HepG2 (cell line): ENCODE results near the gene TAB2.

Experiments used
- BRCA1 ChIP-seq: sonication (generic); formaldehyde crosslinking; IDR thresholded peaks from 2 replicates; pipeline ENCODE4 v1.4.0; 2020; ENCODE audit warnings: missing genetic modification reagents
- CTCF ChIP-seq: sonication (generic); formaldehyde crosslinking; IDR thresholded peaks from 2 replicates; pipeline ENCODE4 v1.5.0; 2020; ENCODE audit warnings: mild to moderate bottlenecking, missing genetic modification reagents, moderate library complexity
- NPAS2 ChIP-seq: sonication (generic); formaldehyde crosslinking; IDR thresholded peaks from 2 replicates; pipeline ENCODE4 v1.8.0; 2022; ENCODE audit warnings: mild to moderate bottlenecking, missing genetic modification reagents, borderline replicate concordance
- POLR2A ChIP-seq, 2 experiments: IDR thresholded peaks; 2 replicates each; pipeline ENCODE4 v1.6.1; 2011; ENCODE audit warnings: low read depth in 2 of 2, low read length in 2 of 2, mild to moderate bottlenecking in 1 of 2, moderate library complexity in 1 of 2; ENCODE audit not compliant: insufficient read depth in 1 of 2
- ZNF160 ChIP-seq: sonication (generic); formaldehyde crosslinking; IDR thresholded peaks from 2 replicates; pipeline ENCODE4 v1.8.0; 2022; ENCODE audit warnings: mild to moderate bottlenecking, inconsistent platforms, missing genetic modification reagents

DNA sequence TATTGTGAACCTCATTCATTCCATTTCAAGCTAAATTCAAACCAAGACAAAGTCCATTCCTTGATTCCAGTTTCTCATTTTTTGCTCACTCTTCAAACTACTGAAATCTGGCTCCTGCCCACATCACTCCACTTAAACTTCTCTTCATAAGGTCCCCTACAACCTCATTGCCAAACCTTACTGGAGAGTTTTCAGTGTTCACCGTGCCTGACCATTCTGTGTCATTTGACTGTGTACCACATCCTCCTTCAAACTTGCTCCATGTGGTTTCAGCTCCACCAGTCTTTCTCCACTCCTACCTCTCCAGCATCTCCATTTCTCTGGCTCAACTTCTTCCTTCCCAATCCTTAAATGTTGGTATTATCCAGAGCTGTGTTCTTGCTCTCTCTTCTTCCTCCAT, 38.5 kb upstream of the TAB2 start:
- TF ChIP-seq NPAS2 (CRISPR knock-in tag) = no peak
- no peak for TF ChIP-seq ZNF160
- TF ChIP-seq BRCA1 (CRISPR knock-in tag) = no peak
- no peak for TF ChIP-seq CTCF (CRISPR knock-in tag)
- TF ChIP-seq POLR2A (IDR thresholded peaks at IDR 0.05; ENCODE audit: insufficient read depth in 1 of 2, low read depth in 2 of 2, low read length in 2 of 2) = no peak
